Measurements from ENCODE around the gene RRAS2. TPM values are rescaled to one million over a fixed set of nuclear protein-coding genes. Genes with fewer than 3 reads are reported as not detected.

RRAS2 gene
- total RNA-seq, 1 experiment from 2014 or later, result 158 TPM

GRCh38 chr11:14329702-14330101 is 29.3 kb downstream of the RRAS2 start:
- no peaks in the 10 kb centered on the region for H3K23me2 ChIP-seq (ENCODE audit: insufficient read length, low read depth, low read length, poor library complexity, severe bottlenecking)
- H3K4me1 ChIP-seq (ENCODE audit: insufficient read depth, low read length), result peaks cover 5% of the 10 kb centered on the region; the same call in 1 of the 2 replicates
- H2BK20ac ChIP-seq (ENCODE audit: low read depth, low read length, poor library complexity, severe bottlenecking), result no peak overlapping the region
- TF ChIP-seq CTCF (conservative IDR thresholded peaks at IDR 0.05), result no peak
- H3K23ac ChIP-seq (ENCODE audit: insufficient read length, low read depth, low read length), result no peak overlapping the region
- H2AK5ac ChIP-seq (ENCODE audit: insufficient read length, low read length), result no peak overlapping the region
- H3K4ac ChIP-seq (ENCODE audit: low read depth, low read length), result no peak overlapping the region
- no peaks in the 10 kb centered on the region for H3K9me3 ChIP-seq (ENCODE audit: control insufficient read depth, low read depth, low read length)
- no peaks in the 10 kb centered on the region for H3K27me3 Mint-ChIP-seq (ENCODE audit: low read depth)
- H3T11ph ChIP-seq (ENCODE audit: low read length), result no peak overlapping the region
- H3K79me1 ChIP-seq (ENCODE audit: insufficient read depth, low read depth, low read length, poor library complexity, severe bottlenecking), result peaks cover 6% of the 10 kb centered on the region
- no peak overlapping the region for H3K9ac ChIP-seq (ENCODE audit: extremely low read depth, insufficient read length, low read length)
- no peak overlapping the region for H2AFZ ChIP-seq (ENCODE audit: low read length)
- H2BK120ac ChIP-seq (ENCODE audit: low read depth, low read length, poor library complexity, severe bottlenecking), result no peak overlapping the region
- no peaks in the 10 kb centered on the region for H3K9me3 Mint-ChIP-seq
- H3K27ac ChIP-seq (ENCODE audit: insufficient read length, low read depth, low read length), result no peak overlapping the region
- H3K14ac ChIP-seq (ENCODE audit: insufficient read depth, low read length), result no peak overlapping the region
- H3K18ac ChIP-seq (ENCODE audit: insufficient read length, low read depth, low read length), result no peak overlapping the region
- peak overlapping the region in 2 of 3 experiments; percentile 93 to 97; a peak in 3 of 7 replicates for H3K27ac Mint-ChIP-seq
- no peak overlapping the region for H2BK12ac ChIP-seq (ENCODE audit: insufficient read length, low read depth, low read length)
- H2BK5ac ChIP-seq (ENCODE audit: insufficient read length, low read length), result no peak overlapping the region
- no peaks in the 10 kb centered on the region for H4K20me1 ChIP-seq (ENCODE audit: control insufficient read depth, insufficient read depth, insufficient read length)
- H4K5ac ChIP-seq (ENCODE audit: insufficient read length, low read depth, low read length), result no peak overlapping the region
- no peak overlapping the region for H2BK15ac ChIP-seq (ENCODE audit: low read depth, low read length)
- no peak overlapping the region for H4K91ac ChIP-seq (ENCODE audit: insufficient read length, low read depth, low read length)
- no peak for DNase-seq
- no peak overlapping the region for H3K4me3 Mint-ChIP-seq
- H3K27me3 ChIP-seq (ENCODE audit: insufficient read depth, low read length), result no peaks in the 10 kb centered on the region
- no peak overlapping the region for H3K56ac ChIP-seq (ENCODE audit: insufficient read length, low read depth, low read length)
- peaks cover 0 to 2% (median 0%) of the 10 kb centered on the region in 3 experiments; a peak in 1 of 7 replicates for H3K36me3 Mint-ChIP-seq (ENCODE audit: insufficient read depth in 1 of 3, low read depth in 3 of 3)
- H4K8ac ChIP-seq (replicated peaks; ENCODE audit: insufficient read length, low read depth, low read length), result no peak overlapping the region
- no peak overlapping the region for H3K4me2 ChIP-seq (ENCODE audit: insufficient read depth, insufficient read length, low read length)
- peaks cover 55 to 59% of the 10 kb centered on the region in 2 experiments for H3K4me1 Mint-ChIP-seq
- WGBS (ENCODE audit: extremely low coverage, insufficient read length, low lambda C conversion rate), result no CpG with 5 or more reads among the region's 2 CpGs
- peaks cover 52% of the 10 kb centered on the region; the same call in 1 of the 2 replicates for H3K79me2 ChIP-seq (ENCODE audit: insufficient read depth, low read length)

Measured in H9 (cell line).